ENCODE data around the gene ZMYND12.
A peak's percentile ranks its signal among the peaks of the same experiment; 100 is the strongest.
"Not testable (repeated sequence)": the region's sequence is repeated elsewhere in the genome, so short reads cannot be mapped to it uniquely, and the experiment has no call there.

The ZMYND12 gene, protein sequence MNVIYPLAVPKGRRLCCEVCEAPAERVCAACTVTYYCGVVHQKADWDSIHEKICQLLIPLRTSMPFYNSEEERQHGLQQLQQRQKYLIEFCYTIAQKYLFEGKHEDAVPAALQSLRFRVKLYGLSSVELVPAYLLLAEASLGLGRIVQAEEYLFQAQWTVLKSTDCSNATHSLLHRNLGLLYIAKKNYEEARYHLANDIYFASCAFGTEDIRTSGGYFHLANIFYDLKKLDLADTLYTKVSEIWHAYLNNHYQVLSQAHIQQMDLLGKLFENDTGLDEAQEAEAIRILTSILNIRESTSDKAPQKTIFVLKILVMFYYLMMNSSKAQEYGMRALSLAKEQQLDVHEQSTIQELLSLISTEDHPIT

DNA sequence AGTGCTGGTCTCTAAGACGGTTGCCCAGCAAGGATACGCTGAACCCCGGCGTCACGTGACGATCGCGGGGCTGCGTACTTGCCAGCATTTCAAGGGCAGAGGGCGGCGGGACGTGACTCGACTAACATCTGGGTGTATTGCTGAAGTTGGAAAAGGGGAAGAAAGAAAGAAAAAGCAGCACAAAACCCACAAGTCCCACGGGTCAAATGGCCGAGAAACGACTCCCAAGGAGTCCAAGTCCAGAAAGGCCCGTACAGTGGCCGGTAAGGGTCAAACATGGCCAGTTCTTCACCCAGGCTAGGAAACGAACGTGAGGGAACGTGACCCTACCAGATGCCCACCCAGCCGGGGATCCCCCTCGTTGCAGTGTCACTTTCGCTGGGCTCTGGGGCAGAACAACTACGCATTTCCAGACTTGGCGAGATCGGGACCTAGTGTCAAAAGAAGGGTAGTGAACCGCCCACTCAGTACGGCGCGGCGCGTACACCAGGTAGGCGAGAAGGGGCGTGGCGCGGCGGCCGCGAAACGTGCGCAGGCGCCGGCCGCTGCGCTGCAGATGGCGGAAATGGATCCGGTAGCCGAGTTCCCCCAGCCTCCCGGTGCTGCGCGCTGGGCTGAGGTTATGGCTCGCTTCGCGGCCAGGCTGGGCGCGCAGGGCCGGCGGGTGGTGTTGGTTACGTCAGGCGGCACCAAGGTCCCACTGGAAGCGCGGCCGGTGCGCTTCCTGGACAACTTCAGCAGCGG lies at the start of gene ZMYND12, which contains the start of gene PPCS:
ZMYND12 (minus strand) TSS at position 13 of the 744 bp plus-strand sequence. CDS start 25 bp downstream, outside the sequence.
PPCS (plus strand) TSS at position 534 of the 744 bp plus-strand sequence; CDS start at position 557, 23 bp downstream.
- peak; percentile 69 to 88 (median 79) for DNase-seq (ENCODE audit: low read depth in 3 of 3, low spot score in 1 of 3)

- DNase-seq (ENCODE audit: low read depth in 3 of 3, low spot score in 1 of 3), result no peak
These were observed 48.8 kb upstream of the ZMYND12 start for GRCh38 chr1:42504535-42505128.

DNA sequence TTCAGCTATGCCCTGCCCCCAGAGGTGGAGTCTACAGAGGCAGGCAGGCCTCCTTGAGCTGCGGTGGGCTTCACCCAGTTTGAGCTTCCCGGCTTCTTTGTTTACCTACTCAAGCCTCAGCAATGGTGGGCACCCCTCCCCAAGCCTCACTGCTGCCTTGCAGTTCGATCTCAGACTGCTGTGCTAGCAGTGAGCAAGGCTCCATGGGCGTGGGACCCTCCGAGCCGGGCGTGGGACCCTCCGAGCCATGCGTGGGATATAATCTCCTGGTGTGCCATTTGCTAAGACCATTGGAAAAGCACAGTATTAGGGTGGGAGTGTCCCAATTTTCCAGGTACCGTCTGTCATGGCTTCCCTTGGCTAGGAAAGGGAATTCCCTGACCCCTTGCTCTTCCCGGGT lies 46.2 kb upstream of the ZMYND12 start:
- DNase-seq (ENCODE audit: low read depth in 3 of 3, low spot score in 1 of 3), result not testable (repeated sequence)

DNA sequence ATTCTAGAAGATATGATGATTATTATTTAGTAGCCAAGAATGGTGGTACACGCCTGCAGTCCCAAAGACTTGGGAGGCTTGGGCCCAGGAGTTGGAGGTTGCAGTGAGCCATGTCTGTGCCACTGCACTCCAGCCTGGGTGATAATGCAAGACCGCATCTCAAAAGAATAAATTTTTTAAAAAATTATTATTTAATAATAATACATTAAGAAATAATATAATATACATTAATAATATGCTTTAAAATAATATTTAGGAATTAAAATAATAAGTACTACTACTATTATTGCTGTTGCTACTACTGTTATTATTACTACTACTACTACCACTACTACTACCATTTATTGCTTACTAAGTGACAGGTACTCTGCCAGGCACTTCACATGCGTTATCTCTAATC lies 34.4 kb upstream of the ZMYND12 start:
- DNase-seq (ENCODE audit: low read depth in 3 of 3, low spot score in 1 of 3), result no peak

- DNase-seq (ENCODE audit: low read depth in 3 of 3, low spot score in 1 of 3), result no peak
These were observed 28.6 kb upstream of the ZMYND12 start for GRCh38 chr1:42484382-42484781.

GRCh38 chr1:42482635-42483153 lies 26.9 kb upstream of the ZMYND12 start:
- no peak for DNase-seq (ENCODE audit: low read depth in 3 of 3, low spot score in 1 of 3)

- no peak for DNase-seq (ENCODE audit: low read depth in 3 of 3, low spot score in 1 of 3)
These were observed 25.1 kb upstream of the ZMYND12 start for GRCh38 chr1:42480921-42481320.

DNA sequence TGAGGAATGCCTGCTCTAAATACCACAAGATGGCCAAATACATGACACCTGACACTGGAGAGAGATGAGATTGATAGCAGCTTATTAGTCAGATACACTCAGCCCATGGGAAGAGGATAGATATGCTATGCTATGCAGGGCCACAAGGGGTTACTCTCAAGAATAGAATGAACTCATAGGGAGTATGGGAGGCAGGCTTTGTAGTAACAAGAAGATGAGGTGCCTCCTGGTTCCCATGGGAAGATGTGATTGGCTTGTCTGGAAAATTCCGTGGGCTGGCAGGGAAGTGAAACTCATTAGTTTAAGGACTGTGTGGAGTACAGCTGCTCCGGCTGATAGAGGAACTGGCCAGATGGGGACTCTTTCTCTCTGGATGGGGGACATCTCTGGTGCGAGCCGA lies 23.8 kb upstream of the ZMYND12 start:
- no peak for DNase-seq (ENCODE audit: low read depth in 3 of 3, low spot score in 1 of 3)

GRCh38 chr1:42477775-42478174 lies 22.0 kb upstream of the ZMYND12 start:
- no peak for DNase-seq (ENCODE audit: low read depth in 3 of 3, low spot score in 1 of 3)

DNA sequence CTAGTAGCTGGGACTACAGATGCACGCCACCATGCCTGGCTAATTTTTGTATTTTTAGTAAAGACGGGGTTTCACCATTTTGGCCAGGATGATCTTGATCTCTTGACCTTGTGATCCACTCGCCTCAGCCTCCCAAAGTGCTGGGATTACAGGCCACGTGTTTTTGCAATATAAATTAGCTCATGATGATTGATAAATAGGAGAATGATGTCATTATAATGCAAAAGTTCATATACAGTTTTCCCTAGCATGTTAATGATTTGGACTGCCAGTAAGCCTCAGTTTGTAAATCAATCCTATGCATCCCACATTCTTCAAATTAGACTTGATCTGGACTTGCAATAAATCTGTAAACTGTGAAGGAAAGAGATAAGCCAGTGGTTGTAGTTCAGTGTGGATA lies 21.5 kb upstream of the ZMYND12 start:
- DNase-seq (ENCODE audit: low read depth in 3 of 3, low spot score in 1 of 3), result not testable (repeated sequence)

DNA sequence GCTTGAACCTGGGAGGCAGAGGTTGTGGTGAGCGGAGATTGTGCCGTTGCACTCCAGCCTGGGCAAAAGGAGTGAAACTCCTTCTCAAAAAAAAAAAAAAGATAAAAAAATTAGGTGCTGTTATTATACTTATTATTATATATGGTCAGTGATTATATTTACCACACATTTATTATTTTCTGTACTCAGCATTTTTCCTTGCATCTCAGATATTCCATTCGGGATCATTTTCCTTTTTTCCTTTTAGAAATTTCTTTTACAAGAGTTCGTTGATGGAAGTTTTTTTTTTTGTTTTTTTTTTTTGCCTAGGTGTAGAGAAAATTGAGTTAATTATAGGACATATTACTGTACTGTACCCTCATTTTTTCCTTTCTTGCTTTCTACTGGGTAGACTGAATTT lies 20.8 kb upstream of the ZMYND12 start:
- no peak for DNase-seq (ENCODE audit: low read depth in 3 of 3, low spot score in 1 of 3)

GRCh38 chr1:42469727-42470126 lies 13.9 kb upstream of the ZMYND12 start:
- DNase-seq (ENCODE audit: low read depth in 3 of 3, low spot score in 1 of 3), result no peak

- DNase-seq (ENCODE audit: low read depth in 3 of 3, low spot score in 1 of 3), result no peak
These were observed 10.2 kb upstream of the ZMYND12 start for GRCh38 chr1:42466030-42466429.

- DNase-seq (ENCODE audit: low read depth in 3 of 3, low spot score in 1 of 3), result no peak
These were observed 8.1 kb upstream of the ZMYND12 start for GRCh38 chr1:42463921-42464320.

- peak; percentile 81 to 92 (median 89) for DNase-seq (ENCODE audit: low read depth in 3 of 3, low spot score in 1 of 3)
These were observed 7.3 kb upstream of the ZMYND12 start, which contains the start of gene CCDC30 for GRCh38 chr1:42462828-42463763. Gene CCDC30, plus strand, starts transcription at chr1:42463286. Its CDS starts 17,266 bp downstream, at chr1:42480552.

- no peak for DNase-seq (ENCODE audit: low read depth in 3 of 3, low spot score in 1 of 3)
These were observed 5.4 kb upstream of the ZMYND12 start for GRCh38 chr1:42461196-42461595.

GRCh38 chr1:42456754-42457089 lies 900 bp upstream of the ZMYND12 start:
- DNase-seq (ENCODE audit: low read depth in 3 of 3, low spot score in 1 of 3), result peak in 2 of 3 donors; percentile 15 to 21

GRCh38 chr1:42454403-42454802 lies 1.4 kb downstream of the ZMYND12 start:
- DNase-seq (ENCODE audit: low read depth in 3 of 3, low spot score in 1 of 3), result no peak

GRCh38 chr1:42453386-42453785 lies 2.4 kb downstream of the ZMYND12 start:
- no peak for DNase-seq (ENCODE audit: low read depth in 3 of 3, low spot score in 1 of 3)

- DNase-seq (ENCODE audit: low read depth in 3 of 3, low spot score in 1 of 3), result no peak
These were observed 5.8 kb downstream of the ZMYND12 start for GRCh38 chr1:42450061-42450460.
